Hepatocyte (in vitro differentiated cells): Measurements from ENCODE around the gene ATG3.

Experiments
- EZH2 ChIP-seq: fragments of 200-600 bp; sonication (generic); IDR thresholded peaks from 2 replicates; pipeline ENCODE4 v1.6.1; 2016; ENCODE audit warnings: antibody characterized with exemption, mild to moderate bottlenecking, borderline replicate concordance
- TF ChIP-seq, protein P1 (sequence below): fragments of 200-600 bp; sonication (generic); IDR thresholded peaks from 2 replicates; pipeline ENCODE4 v1.5.1; 2016; ENCODE audit warnings: antibody characterized with exemption, mild to moderate bottlenecking; ENCODE audit not compliant: poor library complexity

DNA sequence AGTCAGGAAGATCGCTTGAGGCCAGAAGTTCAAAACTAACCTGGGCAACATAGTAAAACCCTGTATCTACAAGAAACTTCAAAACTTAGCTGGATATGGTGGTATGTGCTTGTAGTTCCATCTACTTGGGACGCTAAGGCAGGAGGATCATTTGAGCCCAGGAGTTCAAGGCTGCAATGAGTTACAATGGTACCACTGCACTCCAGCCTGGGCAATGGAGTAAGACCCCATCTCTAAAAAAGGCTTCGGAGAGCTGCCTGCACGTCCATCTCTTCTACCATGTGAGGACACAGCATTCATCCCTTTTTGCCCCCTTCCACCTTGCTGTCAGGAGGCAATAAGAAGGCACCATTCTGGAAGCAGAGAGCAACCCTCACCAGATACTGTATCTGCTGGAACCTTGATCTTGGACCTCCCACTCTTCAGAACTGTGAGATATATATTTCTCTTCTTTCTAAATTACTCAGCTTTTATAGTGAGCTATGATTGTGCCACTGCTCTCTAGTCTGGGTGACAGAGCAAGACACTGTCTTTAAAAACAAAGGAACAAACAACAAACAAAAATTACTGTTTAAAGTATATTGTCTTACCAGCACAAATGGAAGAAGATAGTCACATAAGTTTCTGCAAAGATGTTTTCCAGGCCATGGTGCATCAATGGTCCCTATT, 58.3 kb downstream of the ATG3 start:
- no peak for TF ChIP-seq EZH2
- TF ChIP-seq, protein P1, sequence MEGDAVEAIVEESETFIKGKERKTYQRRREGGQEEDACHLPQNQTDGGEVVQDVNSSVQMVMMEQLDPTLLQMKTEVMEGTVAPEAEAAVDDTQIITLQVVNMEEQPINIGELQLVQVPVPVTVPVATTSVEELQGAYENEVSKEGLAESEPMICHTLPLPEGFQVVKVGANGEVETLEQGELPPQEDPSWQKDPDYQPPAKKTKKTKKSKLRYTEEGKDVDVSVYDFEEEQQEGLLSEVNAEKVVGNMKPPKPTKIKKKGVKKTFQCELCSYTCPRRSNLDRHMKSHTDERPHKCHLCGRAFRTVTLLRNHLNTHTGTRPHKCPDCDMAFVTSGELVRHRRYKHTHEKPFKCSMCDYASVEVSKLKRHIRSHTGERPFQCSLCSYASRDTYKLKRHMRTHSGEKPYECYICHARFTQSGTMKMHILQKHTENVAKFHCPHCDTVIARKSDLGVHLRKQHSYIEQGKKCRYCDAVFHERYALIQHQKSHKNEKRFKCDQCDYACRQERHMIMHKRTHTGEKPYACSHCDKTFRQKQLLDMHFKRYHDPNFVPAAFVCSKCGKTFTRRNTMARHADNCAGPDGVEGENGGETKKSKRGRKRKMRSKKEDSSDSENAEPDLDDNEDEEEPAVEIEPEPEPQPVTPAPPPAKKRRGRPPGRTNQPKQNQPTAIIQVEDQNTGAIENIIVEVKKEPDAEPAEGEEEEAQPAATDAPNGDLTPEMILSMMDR = no peak
